SU-DHL-6 (cell line): Measurements from ENCODE around the gene TACC3.

Experiments
- H2AFZ ChIP-seq: fragments of 200-600 bp; sonication (generic); 2 replicates; pipeline ENCODE4 v1.6.1; 2014; ENCODE audit warnings: low read depth, mild to moderate bottlenecking, moderate library complexity, mixed read lengths, antibody characterized with exemption, low read length; ENCODE audit not compliant: severe bottlenecking
- H3F3A ChIP-seq: fragments of 200-600 bp; shearing (Covaris generic); 2 replicates; pipeline ENCODE4 v1.6.0; 2016; ENCODE audit warnings: antibody characterized with exemption, mild to moderate bottlenecking; ENCODE audit not compliant: insufficient read depth
- H3K27ac ChIP-seq: fragments of 200-600 bp; sonication (generic); 2 replicates; pipeline ENCODE4 v1.5.1; 2016; ENCODE audit warnings: low read depth, mild to moderate bottlenecking, low read length, moderate library complexity, mixed read lengths
- H3K27me3 ChIP-seq: fragments of 200-600 bp; sonication (generic), shearing (Covaris generic); 2 replicates; pipeline ENCODE4 v1.6.0; 2014; ENCODE audit warnings: mild to moderate bottlenecking, low read length
- H3K36me3 ChIP-seq: fragments of 200-600 bp; sonication (generic); 2 replicates; pipeline ENCODE4 v1.6.1; 2014; ENCODE audit warnings: mild to moderate bottlenecking, low read length, mixed read lengths
- H3K4me2 ChIP-seq: fragments of 300-600, 200-600 bp; shearing (Covaris generic), sonication (generic); 2 replicates; pipeline ENCODE4 v1.6.0; 2014; ENCODE audit warnings: low read length, low read depth, mild to moderate bottlenecking; ENCODE audit not compliant: poor library complexity, severe bottlenecking
- H3K4me3 ChIP-seq: fragments of 200-600 bp; sonication (generic); 2 replicates; pipeline ENCODE4 v1.5.1; 2014; ENCODE audit warnings: antibody characterized with exemption, low read length, mild to moderate bottlenecking, mixed read lengths; ENCODE audit not compliant: insufficient read depth, poor library complexity, severe bottlenecking
- H3K79me2 ChIP-seq: fragments of 200-600 bp; sonication (generic); 2 replicates; pipeline ENCODE4 v1.6.1; 2014; ENCODE audit warnings: mild to moderate bottlenecking, low read length, moderate library complexity; ENCODE audit not compliant: insufficient read depth
- H3K9ac ChIP-seq: fragments of 200-600 bp; sonication (generic); 2 replicates; pipeline ENCODE4 v1.7.0; 2014; ENCODE audit warnings: mild to moderate bottlenecking, low read length
- H3K9me2 ChIP-seq: fragments of 200-600 bp; sonication (generic); replicated peaks from 2 replicates; pipeline ENCODE4 v1.6.1; 2014; ENCODE audit warnings: low read length; ENCODE audit not compliant: insufficient read depth
- H3K9me3 ChIP-seq: fragments of 200-600 bp; sonication (generic); 2 replicates; pipeline ENCODE4 v1.6.1; 2014; ENCODE audit warnings: low read length, mixed read lengths; ENCODE audit not compliant: insufficient read depth
- H4K20me1 ChIP-seq: fragments of 200-600 bp; sonication (generic); 2 replicates; pipeline ENCODE4 v1.6.1; 2014; ENCODE audit warnings: low read depth, mild to moderate bottlenecking, antibody characterized with exemption, low read length, moderate library complexity, mixed read lengths
- EZH2phosphoT487 ChIP-seq: fragments of 200-600 bp; sonication (generic), shearing (Covaris generic); conservative IDR thresholded peaks from 2 replicates; pipeline ENCODE4 v1.6.1; 2018; ENCODE audit warnings: mild to moderate bottlenecking, antibody characterized with exemption, low read length, moderate library complexity, mixed read lengths
- TF ChIP-seq, protein P1 (sequence below): fragments of 200-600 bp; sonication (generic); IDR thresholded peaks from one replicate; pipeline ENCODE4 v1.5.1; 2017; ENCODE audit warnings: antibody characterized with exemption, mild to moderate bottlenecking, low read length, moderate library complexity; ENCODE audit not compliant: insufficient read depth, poor library complexity, severe bottlenecking

TACC3 gene

DNA sequence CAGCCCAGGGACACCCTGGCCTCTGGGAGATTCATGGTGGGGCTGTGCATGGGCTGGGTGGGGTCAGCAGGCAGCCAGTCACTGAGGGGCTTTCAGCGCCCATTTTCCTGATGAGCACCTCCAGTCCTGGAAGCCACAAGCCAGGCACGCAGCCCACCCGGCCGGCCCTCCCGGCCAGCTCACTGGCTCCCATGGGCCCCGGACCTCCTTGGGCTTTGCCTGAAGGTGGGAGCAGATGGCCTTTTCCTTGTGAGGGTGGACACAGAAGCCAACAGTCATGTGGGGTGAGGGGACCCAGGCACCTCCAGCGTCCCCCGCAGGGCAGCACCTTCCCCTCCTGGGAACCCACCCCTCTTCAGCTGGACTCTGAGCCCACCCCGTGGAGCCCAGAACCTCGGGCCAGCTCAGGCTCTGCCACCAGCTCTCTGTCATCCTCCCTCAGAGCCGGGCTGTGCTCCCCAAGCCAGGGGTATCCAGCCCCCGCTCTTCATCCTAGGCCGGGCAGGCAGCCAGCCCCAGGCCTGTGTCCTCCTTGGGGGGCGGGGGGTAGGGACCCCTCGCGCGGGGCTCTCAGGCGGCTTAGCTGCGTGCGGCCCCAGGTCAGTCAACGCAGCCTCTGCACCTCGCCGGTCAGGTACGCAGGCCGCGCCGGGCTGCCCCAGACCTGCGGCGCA lies 71.0 kb downstream of the TACC3 start:
- no peak overlapping the region for H3K27ac ChIP-seq

DNA sequence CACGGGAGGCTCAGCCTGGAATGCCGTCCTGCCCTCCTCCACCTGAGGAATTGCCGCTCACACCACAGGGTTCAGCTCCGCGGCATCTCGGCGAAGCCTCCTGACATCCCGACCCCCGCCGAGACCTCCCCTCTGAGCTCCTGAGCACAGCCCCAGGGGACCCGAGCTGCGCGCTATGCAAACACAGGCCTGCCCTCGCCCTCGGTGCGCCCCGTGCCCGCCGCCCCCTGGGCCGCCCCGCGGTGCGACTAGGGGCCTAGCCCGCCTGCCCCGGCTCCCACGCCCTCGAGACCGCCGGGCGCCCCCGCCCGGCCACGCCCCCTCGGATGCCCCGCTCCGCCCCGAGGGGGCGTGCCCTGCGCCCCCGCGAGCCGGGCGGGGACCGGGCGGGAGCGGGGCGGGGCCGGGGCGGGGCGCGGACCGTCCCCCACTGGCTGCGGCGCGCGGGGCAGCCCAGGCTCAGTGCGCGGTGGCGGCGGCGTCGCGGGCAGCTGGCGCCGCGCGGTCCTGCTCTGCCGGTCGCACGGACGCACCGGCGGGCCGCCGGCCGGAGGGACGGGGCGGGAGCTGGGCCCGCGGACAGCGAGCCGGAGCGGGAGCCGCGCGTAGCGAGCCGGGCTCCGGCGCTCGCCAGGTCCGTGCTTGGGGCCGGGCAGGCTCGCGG lies 71.6 kb downstream of the TACC3 start, which contains the start of gene FGFR3:
Gene FGFR3 (plus strand): TSS at position 462 of the 664 bp plus-strand sequence. CDS start 642 bp downstream, outside the sequence.
- TF ChIP-seq, protein P1, sequence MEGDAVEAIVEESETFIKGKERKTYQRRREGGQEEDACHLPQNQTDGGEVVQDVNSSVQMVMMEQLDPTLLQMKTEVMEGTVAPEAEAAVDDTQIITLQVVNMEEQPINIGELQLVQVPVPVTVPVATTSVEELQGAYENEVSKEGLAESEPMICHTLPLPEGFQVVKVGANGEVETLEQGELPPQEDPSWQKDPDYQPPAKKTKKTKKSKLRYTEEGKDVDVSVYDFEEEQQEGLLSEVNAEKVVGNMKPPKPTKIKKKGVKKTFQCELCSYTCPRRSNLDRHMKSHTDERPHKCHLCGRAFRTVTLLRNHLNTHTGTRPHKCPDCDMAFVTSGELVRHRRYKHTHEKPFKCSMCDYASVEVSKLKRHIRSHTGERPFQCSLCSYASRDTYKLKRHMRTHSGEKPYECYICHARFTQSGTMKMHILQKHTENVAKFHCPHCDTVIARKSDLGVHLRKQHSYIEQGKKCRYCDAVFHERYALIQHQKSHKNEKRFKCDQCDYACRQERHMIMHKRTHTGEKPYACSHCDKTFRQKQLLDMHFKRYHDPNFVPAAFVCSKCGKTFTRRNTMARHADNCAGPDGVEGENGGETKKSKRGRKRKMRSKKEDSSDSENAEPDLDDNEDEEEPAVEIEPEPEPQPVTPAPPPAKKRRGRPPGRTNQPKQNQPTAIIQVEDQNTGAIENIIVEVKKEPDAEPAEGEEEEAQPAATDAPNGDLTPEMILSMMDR = no peak
- no peak for TF ChIP-seq EZH2phosphoT487
- H3K27me3 ChIP-seq = no peaks in the 10 kb centered on the region
- no peak within 1 kb of the TSS for H3K9ac ChIP-seq
- H3K27ac ChIP-seq = no peak within 1 kb of the TSS
- no peak within 1 kb of the TSS for H3K4me3 ChIP-seq
- no peaks in the 10 kb centered on the region for H3F3A ChIP-seq
- H2AFZ ChIP-seq = no peak within 1 kb of the TSS
- H3K4me2 ChIP-seq = peak within 1 kb of the TSS; percentile 20
- no peaks in the 10 kb centered on the region for H3K9me2 ChIP-seq
- no peaks in the 10 kb centered on the region for H4K20me1 ChIP-seq
- no peaks in the 10 kb centered on the region for H3K36me3 ChIP-seq
- no peaks in the 10 kb centered on the region for H3K79me2 ChIP-seq
- no peaks in the 10 kb centered on the region for H3K9me3 ChIP-seq

More for the DNA sequence above, 71.0 kb downstream of the TACC3 start:
- Histone ChIP-seq H4K20me1 (no peaks in the 10 kb centered on the region), H3K79me2 (no peaks in the 10 kb centered on the region), H3K9me3 (no peaks in the 10 kb centered on the region), H3K4me3 (no peak overlapping the region), H2AFZ (no peak overlapping the region), H3K27me3 (no peaks in the 10 kb centered on the region), H3K36me3 (no peaks in the 10 kb centered on the region), H3F3A (no peaks in the 10 kb centered on the region), H3K9ac (no peak overlapping the region), H3K4me2 (no peak overlapping the region), H3K9me2 (no peaks in the 10 kb centered on the region)
- TF ChIP-seq, protein P1 = no peak
- no peak for TF ChIP-seq EZH2phosphoT487

DNA sequence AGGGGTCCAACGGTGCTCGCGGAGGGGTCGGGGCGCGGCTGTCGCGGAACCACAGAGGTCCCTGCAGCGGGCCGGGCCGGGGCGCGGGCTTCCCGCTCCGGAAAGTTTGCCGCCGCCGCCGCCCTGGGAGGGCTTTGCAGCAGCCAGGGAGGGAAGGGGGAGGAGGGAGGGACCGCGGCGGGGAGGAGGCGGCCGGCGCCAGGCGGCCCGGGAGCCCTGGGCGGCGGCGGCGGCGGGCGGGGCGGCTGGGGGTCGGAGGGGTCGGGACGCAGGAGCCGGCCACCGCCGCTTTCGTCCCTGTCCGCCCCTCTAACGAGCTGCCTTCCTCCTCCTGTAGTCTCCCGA lies 72.1 kb downstream of the TACC3 start:
- H3F3A ChIP-seq = no peaks in the 10 kb centered on the region
- no peaks in the 10 kb centered on the region for H3K9me3 ChIP-seq
- H4K20me1 ChIP-seq = no peaks in the 10 kb centered on the region
- H2AFZ ChIP-seq = no peak overlapping the region
- H3K9me2 ChIP-seq = no peaks in the 10 kb centered on the region
- TF ChIP-seq, protein P1 = no peak
- TF ChIP-seq EZH2phosphoT487 = no peak
- H3K27me3 ChIP-seq = no peaks in the 10 kb centered on the region
- H3K36me3 ChIP-seq = no peaks in the 10 kb centered on the region
- H3K4me3 ChIP-seq = no peak overlapping the region
- H3K4me2 ChIP-seq = peak overlapping the region; percentile 20
- no peak overlapping the region for H3K27ac ChIP-seq
- H3K79me2 ChIP-seq = no peaks in the 10 kb centered on the region
- H3K9ac ChIP-seq = no peak overlapping the region
